HL-60 (cell line): ENCODE measurements around the gene ZNF746.
A peak's percentile ranks its signal among the peaks of the same experiment; 100 is the strongest.

Source experiments
- DNase-seq, 2 experiments: peaks; one replicate each; pipeline ENCODE4 v3.0.0-alpha.2; 2010 to 2020; ENCODE audit warnings: low read depth in 1 of 2, low spot score in 1 of 2
- H3K27ac ChIP-seq: fragments of 250-450 bp; sonication (Bioruptor Pico); replicated peaks from 2 replicates; pipeline ENCODE4 v1.5.1; 2020; ENCODE audit warnings: mild to moderate bottlenecking, moderate library complexity
- H3K27me3 ChIP-seq: fragments of 250-450 bp; sonication (Bioruptor Pico); 2 replicates; pipeline ENCODE4 v1.5.1; 2021; ENCODE audit warnings: mild to moderate bottlenecking, moderate library complexity; ENCODE audit not compliant: insufficient read depth, poor library complexity, severe bottlenecking
- H3K4me3 ChIP-seq: replicated peaks from 2 replicates; pipeline ENCODE4 v1.5.1; 2011; ENCODE audit warnings: mild to moderate bottlenecking, control low read depth, low read length; ENCODE audit not compliant: insufficient read depth
- CTCF ChIP-seq: IDR thresholded peaks from one replicate; pipeline ENCODE4 v1.5.1; 2011; ENCODE audit warnings: low read length, control low read depth, inconsistent platforms; ENCODE audit not compliant: insufficient read depth
- GABPA ChIP-seq: IDR thresholded peaks from 2 replicates; pipeline ENCODE4 v1.6.1; 2012; ENCODE audit warnings: low read depth
- POLR2AphosphoS5 ChIP-seq: IDR thresholded peaks from 2 replicates; pipeline ENCODE4 v1.6.1; 2012; ENCODE audit warnings: low read depth
- REST ChIP-seq: IDR thresholded peaks from 2 replicates; pipeline ENCODE4 v1.6.1; 2012; ENCODE audit warnings: low read depth; ENCODE audit not compliant: insufficient replicate concordance
- SPI1 ChIP-seq: IDR thresholded peaks from 2 replicates; pipeline ENCODE4 v1.6.1; 2012; ENCODE audit warnings: low read depth, mild to moderate bottlenecking, borderline replicate concordance
- long read RNA-seq: library from polyadenylated mRNA; unstranded; transcript quantifications from one replicate; pipeline ENCODE4 v2.0.0, GENCODE V29; 2020

ZNF746 gene
- long read RNA-seq, partial matches to known transcripts = 0 of 1 reads
- long read RNA-seq, other reads (novel, unspliced or antisense) = 1 of 1 reads

- H3K4me3 ChIP-seq = peak within 1 kb of the TSS; percentile 72
- H3K27ac ChIP-seq = peak within 1 kb of the TSS; percentile 47
- peak; percentile 54 to 76 for DNase-seq
- no peak for TF ChIP-seq REST
- no peak for TF ChIP-seq SPI1
- TF ChIP-seq CTCF = peak; percentile 39
- TF ChIP-seq GABPA = no peak
- H3K27me3 ChIP-seq = no peaks in the 10 kb centered on the region
Observed at GRCh38 chr7:149497467-149498261, at the start of gene ZNF746. ZNF746 (minus strand) TSS chr7:149497809; CDS start chr7:149497536, 273 bp downstream.

- no peaks in the 10 kb centered on the region for H3K27me3 ChIP-seq
- DNase-seq = no peak
- TF ChIP-seq SPI1 = no peak
- TF ChIP-seq POLR2AphosphoS5 = no peak
- no peak for TF ChIP-seq REST
- no peak overlapping the region for H3K27ac ChIP-seq
- H3K4me3 ChIP-seq = no peak overlapping the region
Observed at GRCh38 chr7:149547126-149547525, 49.5 kb upstream of the ZNF746 start.

- Histone ChIP-seq H3K27ac (no peak overlapping the region), H3K4me3 (no peak overlapping the region), H3K27me3 (no peaks in the 10 kb centered on the region)
- no peak for DNase-seq
- TF ChIP-seq CTCF = no peak
- TF ChIP-seq GABPA = no peak
- no peak for TF ChIP-seq REST
- TF ChIP-seq POLR2AphosphoS5 = no peak
- TF ChIP-seq SPI1 = no peak
Observed at GRCh38 chr7:149546331-149546730, 48.7 kb upstream of the ZNF746 start.
